Chondrocyte (in vitro differentiated cells): ENCODE measurements around the gene JARID2. TPM values are rescaled to one million over a fixed set of nuclear protein-coding genes. Genes with fewer than 3 reads are reported as not detected.

Source experiments
- DNase-seq: peaks from one replicate; pipeline ENCODE4 v3.0.0; 2021; ENCODE audit warnings: mixed read lengths, low spot score
- H3K27ac Mint-ChIP-seq: one replicate; pipeline ENCODE4 v1.8.0; 2021; ENCODE audit warnings: mild to moderate bottlenecking, moderate library complexity, mixed read lengths; ENCODE audit not compliant: unreplicated experiment
- H3K27me3 Mint-ChIP-seq: 2 replicates; pipeline ENCODE4 v1.8.0; 2021; ENCODE audit warnings: low read depth, mixed read lengths
- H3K36me3 Mint-ChIP-seq: 2 replicates; pipeline ENCODE4 v1.8.0; 2021; ENCODE audit warnings: low read depth, mixed read lengths
- H3K4me1 Mint-ChIP-seq: 2 replicates; pipeline ENCODE4 v1.8.0; 2021; ENCODE audit warnings: low read depth, mild to moderate bottlenecking, mixed read lengths
- H3K4me3 Mint-ChIP-seq: one replicate; pipeline ENCODE4 v1.8.0; 2021; ENCODE audit warnings: mild to moderate bottlenecking, moderate library complexity, mixed read lengths; ENCODE audit not compliant: unreplicated experiment
- H3K9me3 Mint-ChIP-seq: 2 replicates; pipeline ENCODE4 v1.8.0; 2021; ENCODE audit warnings: low read depth, mixed read lengths
- CTCF ChIP-seq: fragments of 200-600 bp; sonication (generic); IDR thresholded peaks from 2 replicates; pipeline ENCODE4 v1.5.0; 2021; ENCODE audit warnings: antibody characterized with exemption, mild to moderate bottlenecking, moderate library complexity
- total RNA-seq: library from RNA; stranded (reverse); gene quantifications from 3 replicates; pipeline ENCODE4 v1.2.1, GENCODE V29; 2021

JARID2 gene
- total RNA-seq, 1 donor from 2014 or later = 9.9 TPM

GRCh38 chr6:15317251-15317650 is 71.4 kb downstream of the JARID2 start:
- Mint-ChIP-seq H3K27me3 (no peaks in the 10 kb centered on the region), H3K4me3 (no peak overlapping the region), H3K36me3 (no peaks in the 10 kb centered on the region), H3K9me3 (no peaks in the 10 kb centered on the region), H3K4me1 (peaks cover 36% of the 10 kb centered on the region), H3K27ac (no peak overlapping the region)
- TF ChIP-seq CTCF = no peak
- DNase-seq = no peak

GRCh38 chr6:15317934-15318902 is 72.3 kb downstream of the JARID2 start:
- H3K9me3 Mint-ChIP-seq = no peaks in the 10 kb centered on the region
- TF ChIP-seq CTCF = no peak
- H3K4me3 Mint-ChIP-seq = no peak overlapping the region
- no peaks in the 10 kb centered on the region for H3K36me3 Mint-ChIP-seq
- H3K27ac Mint-ChIP-seq = peak overlapping the region; percentile 60
- H3K27me3 Mint-ChIP-seq = no peaks in the 10 kb centered on the region
- DNase-seq = no peak
- H3K4me1 Mint-ChIP-seq = peaks cover 35% of the 10 kb centered on the region

GRCh38 chr6:15319677-15320076 is 73.8 kb downstream of the JARID2 start:
- Mint-ChIP-seq H3K27ac (no peak overlapping the region), H3K4me1 (peaks cover 32% of the 10 kb centered on the region), H3K4me3 (no peak overlapping the region), H3K27me3 (no peaks in the 10 kb centered on the region), H3K36me3 (no peaks in the 10 kb centered on the region), H3K9me3 (no peaks in the 10 kb centered on the region)
- TF ChIP-seq CTCF = no peak
- no peak for DNase-seq

- no peak for DNase-seq
- no peaks in the 10 kb centered on the region for H3K27me3 Mint-ChIP-seq
- no peak overlapping the region for H3K27ac Mint-ChIP-seq
- no peaks in the 10 kb centered on the region for H3K36me3 Mint-ChIP-seq
- no peak overlapping the region for H3K4me3 Mint-ChIP-seq
- peaks cover 32% of the 10 kb centered on the region for H3K4me1 Mint-ChIP-seq
- TF ChIP-seq CTCF = no peak
- H3K9me3 Mint-ChIP-seq = no peaks in the 10 kb centered on the region
Measured at GRCh38 chr6:15320693-15321092, 74.8 kb downstream of the JARID2 start.

- H3K4me3 Mint-ChIP-seq = no peak overlapping the region
- H3K9me3 Mint-ChIP-seq = no peaks in the 10 kb centered on the region
- no peak for TF ChIP-seq CTCF
- no peak for DNase-seq
- H3K36me3 Mint-ChIP-seq = no peaks in the 10 kb centered on the region
- H3K27me3 Mint-ChIP-seq = no peaks in the 10 kb centered on the region
- peaks cover 34% of the 10 kb centered on the region for H3K4me1 Mint-ChIP-seq
- no peak overlapping the region for H3K27ac Mint-ChIP-seq
Measured at GRCh38 chr6:15322184-15322583, 76.3 kb downstream of the JARID2 start.
